Measurements from ENCODE around the gene LRRFIP2.
"Not testable (repeated sequence)": the region's sequence is repeated elsewhere in the genome, so short reads cannot be mapped to it uniquely, and the experiment has no call there.

The LRRFIP2 gene

DNA sequence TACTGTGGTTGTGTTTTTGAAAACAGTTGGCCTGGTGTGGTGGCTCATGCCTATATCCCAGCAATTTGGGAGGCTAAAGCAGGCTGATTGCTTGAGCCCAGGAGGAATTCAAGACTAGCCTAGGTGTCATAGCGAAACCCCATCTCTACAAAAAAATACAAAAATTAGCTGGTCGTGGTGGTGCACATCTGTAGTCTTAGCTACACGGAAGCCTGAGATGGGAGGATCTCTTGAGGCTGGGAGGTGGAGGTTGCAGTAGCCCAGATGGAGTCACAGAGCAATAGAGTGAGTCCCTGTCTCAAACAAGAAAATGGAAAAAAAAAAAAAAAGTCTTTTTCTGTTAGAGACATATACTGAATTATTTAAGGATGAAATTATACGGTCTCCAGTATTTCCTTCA lies 14.7 kb upstream of the LRRFIP2 start:
- DNase-seq (ENCODE audit: low read depth in 4 of 4, low spot score in 1 of 4), result no peak

DNA sequence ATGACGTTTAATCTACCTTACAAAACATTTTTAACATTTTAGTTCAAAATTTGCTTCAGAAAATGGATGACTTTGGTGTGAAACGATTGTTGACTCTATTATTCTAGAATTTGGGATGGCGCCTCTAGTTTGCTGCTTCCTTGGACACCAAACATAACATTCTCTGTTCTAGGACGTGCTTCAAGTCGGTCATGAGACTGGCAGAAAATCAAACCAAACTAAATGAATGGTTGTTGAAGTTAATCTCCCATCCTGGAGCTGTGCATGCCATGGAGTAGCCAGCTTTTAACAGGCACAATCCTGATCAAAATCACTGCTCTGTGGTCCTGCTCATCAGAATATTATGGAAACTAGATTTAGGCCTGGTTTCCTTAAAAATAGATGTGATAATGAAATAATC lies 9.6 kb upstream of the LRRFIP2 start:
- no peak for DNase-seq (ENCODE audit: low read depth in 4 of 4, low spot score in 1 of 4)

- no peak for DNase-seq (ENCODE audit: low read depth in 4 of 4, low spot score in 1 of 4)
Measured at GRCh38 chr3:37183375-37183831, 9.0 kb upstream of the LRRFIP2 start.

DNA sequence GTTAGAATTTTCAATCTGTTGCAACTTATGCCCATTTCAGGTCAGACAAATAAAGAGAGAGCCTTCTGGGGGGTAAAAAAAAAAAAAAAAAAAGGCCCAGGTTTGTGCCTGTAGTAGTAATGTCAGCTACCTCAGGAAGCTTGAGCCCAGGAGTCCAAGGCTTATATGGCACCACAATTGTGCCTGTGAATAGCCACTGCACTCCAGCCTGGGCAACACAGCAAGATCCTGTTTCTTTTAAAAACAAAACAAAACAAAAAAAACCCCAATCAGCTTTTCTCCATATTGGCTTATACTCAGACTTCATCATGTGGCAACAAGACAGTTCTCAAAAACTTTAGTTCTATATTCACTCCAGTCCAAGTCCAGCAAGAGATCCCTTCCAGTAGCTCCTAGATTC lies 8.4 kb upstream of the LRRFIP2 start:
- DNase-seq (ENCODE audit: low read depth in 4 of 4, low spot score in 1 of 4), result no peak

DNA sequence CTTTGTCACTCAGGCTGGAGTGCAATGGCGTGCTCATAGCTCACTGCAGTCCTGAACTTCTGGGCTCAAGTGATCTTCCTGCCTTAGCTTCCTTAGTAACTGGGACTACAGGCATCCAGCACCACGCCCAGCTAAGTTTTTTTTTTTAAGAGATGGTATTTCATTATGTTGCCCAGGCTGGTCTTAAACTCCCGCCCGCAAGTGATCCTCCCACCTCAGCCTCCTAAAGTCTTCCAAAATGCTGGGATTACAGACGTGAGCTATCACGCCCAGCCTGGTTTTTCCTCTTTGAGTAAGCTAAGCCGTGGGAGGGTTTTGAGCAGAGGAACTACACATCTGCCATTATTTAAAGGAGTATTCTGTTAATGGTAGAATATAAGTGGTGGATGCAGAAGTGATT lies 7.4 kb upstream of the LRRFIP2 start:
- no peak for DNase-seq (ENCODE audit: low read depth in 4 of 4, low spot score in 1 of 4)

GRCh38 chr3:37179144-37179967 lies 5.0 kb upstream of the LRRFIP2 start:
- DNase-seq (ENCODE audit: low read depth in 4 of 4, low spot score in 1 of 4), result no peak

DNA sequence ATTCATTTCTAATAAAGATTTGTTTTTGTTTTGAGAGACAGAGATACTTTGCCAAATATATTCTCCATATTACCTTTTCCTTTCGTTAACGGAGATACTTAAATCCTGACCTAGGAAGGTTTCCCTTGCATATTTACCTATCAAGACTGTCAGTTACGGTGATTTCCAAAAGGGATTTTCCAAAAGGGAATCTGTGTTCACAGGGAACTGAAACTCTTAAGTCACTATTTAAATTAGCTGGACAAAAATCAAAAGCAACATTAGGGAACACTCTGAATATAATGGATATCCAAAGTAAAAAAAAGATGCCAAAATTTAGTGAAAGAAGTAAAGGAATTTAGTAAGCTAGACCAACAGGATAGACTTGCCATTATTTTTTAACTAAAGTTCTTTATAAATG lies 576 bp downstream of the LRRFIP2 start:
- no peak for DNase-seq (ENCODE audit: low read depth in 4 of 4, low spot score in 1 of 4)

DNA sequence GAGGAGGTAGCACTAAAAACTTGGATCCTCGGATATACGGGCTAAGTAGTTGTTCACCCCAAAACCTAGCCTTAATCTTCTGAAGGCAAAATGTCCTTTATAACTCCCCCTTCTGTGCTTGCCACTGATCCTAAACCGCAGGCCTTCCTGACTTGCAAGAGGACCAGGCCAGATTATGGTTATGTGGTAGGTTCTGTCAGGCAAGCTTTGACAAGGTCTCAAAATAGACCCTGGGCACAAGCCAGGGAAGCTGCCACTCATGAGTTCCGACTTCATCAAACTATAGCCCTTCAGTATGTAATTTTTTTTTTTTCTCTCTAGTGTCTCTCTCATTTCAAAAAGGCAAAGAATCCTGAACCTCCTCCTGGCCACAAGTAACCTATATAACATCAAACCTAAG lies 3.2 kb downstream of the LRRFIP2 start:
- no peak for DNase-seq (ENCODE audit: low read depth in 4 of 4, low spot score in 1 of 4)

DNA sequence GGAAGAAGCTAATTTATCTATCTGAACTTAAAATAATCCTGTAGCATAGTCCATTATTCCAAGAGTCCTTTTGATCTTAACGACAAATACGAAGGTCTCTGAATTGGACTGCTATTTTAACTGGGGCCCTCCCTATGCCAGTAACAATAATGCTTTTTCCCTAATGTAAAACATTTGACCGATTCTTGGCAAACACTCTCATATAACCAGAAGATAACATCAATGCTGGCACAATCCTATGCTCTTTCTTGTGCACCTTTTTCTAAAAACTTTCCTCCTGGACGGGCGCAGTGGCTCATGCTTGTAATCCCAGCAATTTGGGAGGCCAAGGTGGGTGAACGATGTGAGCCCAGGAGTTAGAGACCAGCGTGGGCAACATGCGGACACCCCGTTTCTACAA lies 3.9 kb downstream of the LRRFIP2 start:
- no peak for DNase-seq (ENCODE audit: low read depth in 4 of 4, low spot score in 1 of 4)

GRCh38 chr3:37170060-37170459 lies 4.3 kb downstream of the LRRFIP2 start:
- DNase-seq (ENCODE audit: low read depth in 4 of 4, low spot score in 1 of 4), result no peak

DNA sequence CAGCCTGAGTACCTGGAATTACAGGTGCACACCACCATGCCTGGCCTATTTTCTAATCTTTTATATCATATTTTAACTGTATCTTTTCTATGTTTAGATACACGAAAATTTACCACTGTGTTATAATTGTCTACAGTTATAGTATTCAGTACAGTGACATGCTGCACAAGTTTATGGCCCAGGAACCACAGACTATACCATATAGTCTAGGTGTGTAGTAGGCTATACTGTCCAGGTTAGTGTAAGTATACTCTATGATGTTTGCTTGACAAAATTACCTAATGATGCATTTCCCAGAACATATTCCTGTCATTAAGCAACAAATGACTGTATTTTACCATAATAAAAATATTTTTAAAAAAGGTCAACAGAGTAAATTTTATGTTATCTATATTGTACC lies 5.5 kb downstream of the LRRFIP2 start:
- DNase-seq (ENCODE audit: low read depth in 4 of 4, low spot score in 1 of 4), result no peak

DNA sequence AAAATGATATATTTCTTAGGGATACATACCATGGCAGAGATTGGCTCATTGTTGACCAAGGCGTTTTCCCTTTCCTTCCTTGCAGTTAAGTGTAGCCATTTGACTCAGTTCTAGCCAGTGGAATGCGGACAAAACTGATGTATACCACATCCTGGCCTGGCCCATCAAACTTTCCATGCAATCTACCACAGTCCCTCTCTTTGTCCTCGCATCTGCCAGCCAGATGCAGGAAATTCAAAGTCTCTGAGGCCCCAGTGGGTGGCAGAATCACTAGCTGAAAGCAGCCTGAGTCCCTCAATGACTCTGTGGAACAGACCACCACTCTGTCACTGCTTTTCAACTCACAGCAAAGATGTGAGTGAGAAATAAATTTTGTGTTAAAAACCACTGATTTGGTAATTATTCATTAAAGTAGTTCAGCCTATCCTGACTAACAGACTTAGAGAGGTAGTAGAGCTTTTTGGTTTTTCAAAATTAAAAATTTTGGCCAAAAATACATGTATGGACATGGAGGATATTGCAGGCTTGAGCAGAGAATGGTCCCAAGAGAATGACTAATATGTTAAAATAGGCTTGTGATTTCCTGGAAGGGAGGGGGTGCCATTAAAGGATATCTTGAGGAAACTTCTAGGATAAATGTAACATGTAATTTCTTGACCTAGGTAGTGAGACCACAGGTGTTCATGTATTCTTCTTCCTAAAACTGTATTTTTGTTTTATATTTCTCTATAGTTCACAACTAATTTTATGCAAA lies 10.9 kb downstream of the LRRFIP2 start:
- DNase-seq (ENCODE audit: low read depth in 4 of 4, low spot score in 1 of 4), result peak in 1 of 4 experiments; percentile 15

- no peak for DNase-seq (ENCODE audit: low read depth in 4 of 4, low spot score in 1 of 4)
Measured at GRCh38 chr3:37162501-37163245, 11.7 kb downstream of the LRRFIP2 start.

- no peak for DNase-seq (ENCODE audit: low read depth in 4 of 4, low spot score in 1 of 4)
Measured at GRCh38 chr3:37161351-37161750, 13.0 kb downstream of the LRRFIP2 start.

GRCh38 chr3:37155782-37156181 lies 18.6 kb downstream of the LRRFIP2 start:
- no peak for DNase-seq (ENCODE audit: low read depth in 4 of 4, low spot score in 1 of 4)

GRCh38 chr3:37154668-37155314 lies 19.6 kb downstream of the LRRFIP2 start:
- DNase-seq (ENCODE audit: low read depth in 4 of 4, low spot score in 1 of 4), result no peak

GRCh38 chr3:37150621-37151020 lies 23.8 kb downstream of the LRRFIP2 start:
- DNase-seq (ENCODE audit: low read depth in 4 of 4, low spot score in 1 of 4), result no peak

GRCh38 chr3:37149257-37149656 lies 25.1 kb downstream of the LRRFIP2 start:
- DNase-seq (ENCODE audit: low read depth in 4 of 4, low spot score in 1 of 4), result no peak

GRCh38 chr3:37148208-37148607 lies 26.2 kb downstream of the LRRFIP2 start:
- DNase-seq (ENCODE audit: low read depth in 4 of 4, low spot score in 1 of 4), result no peak

- DNase-seq (ENCODE audit: low read depth in 4 of 4, low spot score in 1 of 4), result no peak
Measured at GRCh38 chr3:37147666-37148065, 26.7 kb downstream of the LRRFIP2 start.

DNA sequence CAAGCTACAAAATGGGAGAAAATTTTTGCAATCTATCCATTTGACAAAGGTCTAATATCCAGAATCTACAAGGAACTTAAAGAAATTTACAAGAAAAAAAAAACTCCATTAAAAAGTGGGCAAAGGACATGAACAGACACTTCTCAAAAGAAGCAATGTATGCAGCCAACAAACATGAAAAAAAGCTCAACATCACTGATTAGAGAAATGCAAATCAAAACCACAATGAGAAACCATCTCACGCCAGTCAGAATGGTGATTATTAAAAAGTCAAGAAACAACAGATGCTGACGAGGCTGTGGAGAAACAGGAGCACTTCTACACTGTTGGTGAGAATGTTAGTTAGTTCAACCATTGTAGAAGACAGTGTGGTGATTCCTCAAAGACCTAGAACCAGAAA lies 27.5 kb downstream of the LRRFIP2 start:
- DNase-seq (ENCODE audit: low read depth in 4 of 4, low spot score in 1 of 4), result not testable (repeated sequence)

All from stimulated activated CD4-positive, alpha-beta T cell treated with anti-CD3 and anti-CD28 coated beads, Interleukin-1b, Interleukin-23, amount 100 ng/mL, for 24 hours (primary cell).